ENCODE data around the gene POM121L12. TPM values are rescaled to one million over a fixed set of nuclear protein-coding genes. Genes with fewer than 3 reads are reported as not detected.

The POM121L12 gene
- not detected for total RNA-seq
- not detected for polyA plus RNA-seq
- total RNA-seq, result not detected

- peaks cover 0 to 13% (median 0%) of the 10 kb centered on the region in 3 experiments for H3K9me3 ChIP-seq (ENCODE audit: control insufficient read depth in 2 of 3, low read length in 3 of 3)
- ChIA-PET POLR2A (no interaction called here), CTCF (no interaction called here)
- no peaks in the 10 kb centered on the region for H3K36me3 ChIP-seq (ENCODE audit: control insufficient read depth in 2 of 3, insufficient read depth in 3 of 3, low read length in 3 of 3)
- peaks cover 0 to 3% (median 0%) of the 10 kb centered on the region in 5 donors for H3K36me3 Mint-ChIP-seq
- peaks cover 6 to 46% (median 23%) of the 10 kb centered on the region in 11 donors for H3K9me3 Mint-ChIP-seq
- H3K27me3 ChIP-seq (ENCODE audit: control insufficient read depth in 2 of 2, insufficient read depth in 2 of 2, low read length in 2 of 2), result no peaks in the 10 kb centered on the region
- no peak for ATAC-seq
- no peak within 1 kb of the TSS for H3K4me3 Mint-ChIP-seq
- no peak within 1 kb of the TSS for H3K27ac ChIP-seq (ENCODE audit: low read depth, low read length)
- H3K27ac Mint-ChIP-seq, result no peak within 1 kb of the TSS
- no peaks in the 10 kb centered on the region for H3K4me1 Mint-ChIP-seq
- H3K4me1 ChIP-seq (ENCODE audit: control insufficient read depth in 2 of 2, insufficient read depth in 2 of 2, low read length in 2 of 2), result no peaks in the 10 kb centered on the region
- no peak for DNase-seq
- intact Hi-C loops (cut with micrococcal nuclease), result loop anchor here in 1 of 2 donors (10.0 kb wide), 1 partner anchor 61 kb away; no protein-coding TSS in a partner anchor
- no peaks in the 10 kb centered on the region for H3K27me3 Mint-ChIP-seq
- H3K4me3 ChIP-seq (ENCODE audit: low read length), result no peak within 1 kb of the TSS
Observed at GRCh38 chr7:53035499-53036412, at the start of gene POM121L12. Gene POM121L12, plus strand, starts transcription at chr7:53035633. Its CDS starts 39 bp downstream, at chr7:53035672.

GRCh38 chr7:52992001-52992400 is 43.4 kb upstream of the POM121L12 start:
- Mint-ChIP-seq H3K27ac (no peak overlapping the region), H3K4me1 (no peaks in the 10 kb centered on the region)
- CTCF ChIA-PET, result no interaction called here

GRCh38 chr7:52992479-52993162 is 42.8 kb upstream of the POM121L12 start:
- ATAC-seq, result no peak
- no peaks in the 10 kb centered on the region for H3K36me3 ChIP-seq (ENCODE audit: control insufficient read depth in 2 of 3, insufficient read depth in 3 of 3, low read length in 3 of 3)
- intact Hi-C loops (cut with micrococcal nuclease), result no loop called here
- DNase-seq, result no peak
- peaks cover 5 to 47% (median 18%) of the 10 kb centered on the region in 11 donors for H3K9me3 Mint-ChIP-seq
- no peak overlapping the region for H3K27ac ChIP-seq (ENCODE audit: low read depth, low read length)
- no peaks in the 10 kb centered on the region for H3K4me1 ChIP-seq (ENCODE audit: control insufficient read depth in 2 of 2, insufficient read depth in 2 of 2, low read length in 2 of 2)
- CTCF ChIA-PET, result no interaction called here
- H3K36me3 Mint-ChIP-seq, result no peaks in the 10 kb centered on the region
- H3K27me3 Mint-ChIP-seq, result no peaks in the 10 kb centered on the region
- H3K4me1 Mint-ChIP-seq, result no peaks in the 10 kb centered on the region
- H3K4me3 ChIP-seq (ENCODE audit: low read length), result no peak overlapping the region
- H3K27me3 ChIP-seq (ENCODE audit: control insufficient read depth in 2 of 2, insufficient read depth in 2 of 2, low read length in 2 of 2), result no peaks in the 10 kb centered on the region
- POLR2A ChIA-PET, result no interaction called here
- H3K4me3 Mint-ChIP-seq, result no peak overlapping the region
- no peak overlapping the region for H3K27ac Mint-ChIP-seq
- no peaks in the 10 kb centered on the region for H3K9me3 ChIP-seq (ENCODE audit: control insufficient read depth in 2 of 3, low read length in 3 of 3)

More at GRCh38 chr7:52992001-52992400, 43.4 kb upstream of the POM121L12 start:
- ATAC-seq (no peak), DNase-seq (no peak)
- Mint-ChIP-seq H3K27me3 (no peaks in the 10 kb centered on the region), H3K4me3 (no peak overlapping the region), H3K36me3 (peaks cover 0 to 1% (median 0%) of the 10 kb centered on the region in 5 donors), H3K9me3 (peaks cover 5 to 50% (median 20%) of the 10 kb centered on the region in 11 donors)
- Histone ChIP-seq H3K4me3 (ENCODE audit: low read length) (no peak overlapping the region), H3K4me1 (ENCODE audit: control insufficient read depth in 2 of 2, insufficient read depth in 2 of 2, low read length in 2 of 2) (no peaks in the 10 kb centered on the region), H3K9me3 (ENCODE audit: control insufficient read depth in 2 of 3, low read length in 3 of 3) (no peaks in the 10 kb centered on the region), H3K36me3 (ENCODE audit: control insufficient read depth in 2 of 3, insufficient read depth in 3 of 3, low read length in 3 of 3) (no peaks in the 10 kb centered on the region), H3K27me3 (ENCODE audit: control insufficient read depth in 2 of 2, insufficient read depth in 2 of 2, low read length in 2 of 2) (no peaks in the 10 kb centered on the region), H3K27ac (ENCODE audit: low read depth, low read length) (no peak overlapping the region)
- POLR2A ChIA-PET, result no interaction called here
- intact Hi-C loops (cut with micrococcal nuclease), result no loop called here

- Mint-ChIP-seq H3K27ac (no peak overlapping the region), H3K27me3 (no peaks in the 10 kb centered on the region), H3K9me3 (peaks cover 3 to 43% (median 13%) of the 10 kb centered on the region in 11 donors), H3K36me3 (no peaks in the 10 kb centered on the region), H3K4me3 (no peak overlapping the region), H3K4me1 (no peaks in the 10 kb centered on the region)
- no peak overlapping the region for H3K4me3 ChIP-seq (ENCODE audit: low read length)
- ATAC-seq (no peak), DNase-seq (no peak)
- POLR2A ChIA-PET, result no interaction called here
- no peaks in the 10 kb centered on the region for H3K36me3 ChIP-seq (ENCODE audit: control insufficient read depth in 2 of 3, insufficient read depth in 3 of 3, low read length in 3 of 3)
- no peaks in the 10 kb centered on the region for H3K4me1 ChIP-seq (ENCODE audit: control insufficient read depth in 2 of 2, insufficient read depth in 2 of 2, low read length in 2 of 2)
- H3K27ac ChIP-seq (ENCODE audit: low read depth, low read length), result no peak overlapping the region
- CTCF ChIA-PET, result no interaction called here
- no peaks in the 10 kb centered on the region for H3K27me3 ChIP-seq (ENCODE audit: control insufficient read depth in 2 of 2, insufficient read depth in 2 of 2, low read length in 2 of 2)
- intact Hi-C loops (cut with micrococcal nuclease), result no loop called here
- H3K9me3 ChIP-seq (ENCODE audit: control insufficient read depth in 2 of 3, low read length in 3 of 3), result no peaks in the 10 kb centered on the region
Observed at GRCh38 chr7:52995676-52996075, 39.8 kb upstream of the POM121L12 start.

GRCh38 chr7:53001221-53001620 is 34.2 kb upstream of the POM121L12 start:
- Histone ChIP-seq H3K36me3 (ENCODE audit: control insufficient read depth in 2 of 3, insufficient read depth in 3 of 3, low read length in 3 of 3) (no peaks in the 10 kb centered on the region), H3K4me1 (ENCODE audit: control insufficient read depth in 2 of 2, insufficient read depth in 2 of 2, low read length in 2 of 2) (no peaks in the 10 kb centered on the region), H3K27ac (ENCODE audit: low read depth, low read length) (no peak overlapping the region), H3K4me3 (ENCODE audit: low read length) (no peak overlapping the region), H3K9me3 (ENCODE audit: control insufficient read depth in 2 of 3, low read length in 3 of 3) (peaks cover 0 to 11% (median 0%) of the 10 kb centered on the region in 3 experiments), H3K27me3 (ENCODE audit: control insufficient read depth in 2 of 2, insufficient read depth in 2 of 2, low read length in 2 of 2) (no peaks in the 10 kb centered on the region)
- no peak for DNase-seq
- Mint-ChIP-seq H3K9me3 (peaks cover 0 to 26% (median 11%) of the 10 kb centered on the region in 11 donors), H3K4me3 (no peak overlapping the region), H3K27ac (no peak overlapping the region), H3K4me1 (peaks cover 0 to 2% (median 0%) of the 10 kb centered on the region in 7 donors), H3K36me3 (no peaks in the 10 kb centered on the region), H3K27me3 (no peaks in the 10 kb centered on the region)
- intact Hi-C loops (cut with micrococcal nuclease), result no loop called here
- no peak for ATAC-seq
- CTCF ChIA-PET, result no interaction called here
- POLR2A ChIA-PET, result no interaction called here

- peaks cover 0 to 31% (median 16%) of the 10 kb centered on the region in 11 donors for H3K9me3 Mint-ChIP-seq
- peaks cover 0 to 11% (median 0%) of the 10 kb centered on the region in 3 experiments for H3K9me3 ChIP-seq (ENCODE audit: control insufficient read depth in 2 of 3, low read length in 3 of 3)
- no peak overlapping the region for H3K27ac Mint-ChIP-seq
- no peak overlapping the region for H3K4me3 Mint-ChIP-seq
- CTCF ChIA-PET, result no interaction called here
- no peak overlapping the region for H3K4me3 ChIP-seq (ENCODE audit: low read length)
- H3K4me1 ChIP-seq (ENCODE audit: control insufficient read depth in 2 of 2, insufficient read depth in 2 of 2, low read length in 2 of 2), result no peaks in the 10 kb centered on the region
- H3K36me3 Mint-ChIP-seq, result no peaks in the 10 kb centered on the region
- no peaks in the 10 kb centered on the region for H3K36me3 ChIP-seq (ENCODE audit: control insufficient read depth in 2 of 3, insufficient read depth in 3 of 3, low read length in 3 of 3)
- intact Hi-C loops (cut with micrococcal nuclease), result no loop called here
- H3K4me1 Mint-ChIP-seq, result peaks cover 0 to 2% (median 0%) of the 10 kb centered on the region in 7 donors
- ATAC-seq (no peak), DNase-seq (no peak)
- no peak overlapping the region for H3K27ac ChIP-seq (ENCODE audit: low read depth, low read length)
- POLR2A ChIA-PET, result no interaction called here
- H3K27me3 ChIP-seq (ENCODE audit: control insufficient read depth in 2 of 2, insufficient read depth in 2 of 2, low read length in 2 of 2), result no peaks in the 10 kb centered on the region
- H3K27me3 Mint-ChIP-seq, result no peaks in the 10 kb centered on the region
Observed at GRCh38 chr7:53002389-53002788, 33.0 kb upstream of the POM121L12 start.
